PC-3 (cell line): Measurements from ENCODE around the gene AGBL1. TPM values are rescaled to one million over a fixed set of nuclear protein-coding genes. Genes with fewer than 3 reads are reported as not detected.
A peak's percentile ranks its signal among the peaks of the same experiment; 100 is the strongest.
"Not testable (repeated sequence)": the region's sequence is repeated elsewhere in the genome, so short reads cannot be mapped to it uniquely, and the experiment has no call there.

Experiments
- ATAC-seq: fragments of 200-7000 bp; cut with Tn5 transposase; 2 replicates; pipeline ENCODE4 v1.9.1; 2020; ENCODE audit warnings: mild to moderate bottlenecking, moderate library complexity
- BruUV-seq: library from RNA; stranded (reverse); fragments of 400-500 nt; replicated peaks from 2 replicates; lab custom pipeline; 2021; lab: Mats Ljungman, UMichigan
- CTCF ChIA-PET: fragments of 300-600 bp; sonication (Branson Sonifier 250); formaldehyde crosslinking; loops from one replicate; lab custom pipeline; 2022; ENCODE audit warnings: antibody characterized with exemption; lab: Charles Lee
- POLR2A ChIA-PET: fragments of 300-600 bp; sonication (Branson Sonifier 250); formaldehyde crosslinking; loops from one replicate; lab custom pipeline; 2022; ENCODE audit warnings: antibody characterized with exemption; ENCODE audit not compliant: unreplicated experiment; lab: Charles Lee
- DNase-seq: peaks from one replicate; pipeline ENCODE4 v3.0.0-alpha.2; 2015
- H2AFZ ChIP-seq: fragments of 300-600 bp; sonication (generic); 2 replicates; pipeline ENCODE4 v1.6.0; 2016; ENCODE audit warnings: antibody characterized with exemption, low read length
- H3F3A ChIP-seq: fragments of 300-600 bp; sonication (generic); one replicate; pipeline ENCODE4 v1.6.0; 2017; ENCODE audit warnings: antibody characterized with exemption, low read length, control low read depth, mild to moderate bottlenecking; ENCODE audit not compliant: unreplicated experiment
- H3K27ac ChIP-seq: fragments of 300-600 bp; sonication (generic); 2 replicates; pipeline ENCODE4 v1.5.1; 2016; ENCODE audit warnings: mild to moderate bottlenecking, low read length
- H3K27me3 ChIP-seq: fragments of 300-600 bp; sonication (generic); 2 replicates; pipeline ENCODE4 v1.6.1; 2016; ENCODE audit warnings: low read length, mixed read lengths
- H3K36me3 ChIP-seq: fragments of 300-600 bp; sonication (generic); 2 replicates; pipeline ENCODE4 v1.6.1; 2016; ENCODE audit warnings: low read depth, mixed run types, low read length, mixed read lengths
- H3K4me1 ChIP-seq: fragments of 300-600 bp; sonication (generic); 2 replicates; pipeline ENCODE4 v1.5.1; 2016; ENCODE audit warnings: low read length; ENCODE audit not compliant: insufficient read depth
- H3K4me2 ChIP-seq: fragments of 300-600 bp; sonication (generic); 2 replicates; pipeline ENCODE4 v1.6.0; 2016; ENCODE audit warnings: low read length
- H3K4me3 ChIP-seq: fragments of 300-600 bp; sonication (generic); 2 replicates; pipeline ENCODE4 v1.5.1; 2016; ENCODE audit warnings: mild to moderate bottlenecking, low read length, mixed read lengths
- H3K79me2 ChIP-seq: fragments of 300-600 bp; sonication (generic); 2 replicates; pipeline ENCODE4 v1.6.1; 2017; ENCODE audit warnings: low read length, mixed read lengths
- H3K9ac ChIP-seq: fragments of 300-600 bp; sonication (generic); 2 replicates; pipeline ENCODE4 v1.6.0; 2016; ENCODE audit warnings: mild to moderate bottlenecking, low read length
- H3K9me2 ChIP-seq: fragments of 300-600 bp; sonication (generic); replicated peaks from 2 replicates; pipeline ENCODE4 v1.6.1; 2016; ENCODE audit warnings: mixed run types, low read length, mixed read lengths
- H3K9me3 ChIP-seq: fragments of 300-600 bp; sonication (generic); 2 replicates; pipeline ENCODE4 v1.6.1; 2016; ENCODE audit warnings: low read length, mixed read lengths
- H4K20me1 ChIP-seq: fragments of 300-600 bp; sonication (generic); 2 replicates; pipeline ENCODE4 v1.6.1; 2016; ENCODE audit warnings: low read length, mixed read lengths
- EZH2 ChIP-seq: fragments of 300-600 bp; sonication (generic); IDR thresholded peaks from one replicate; pipeline ENCODE4 v1.6.1; 2017; ENCODE audit warnings: antibody characterized with exemption, mild to moderate bottlenecking, low read length; ENCODE audit not compliant: unreplicated experiment
- EZH2phosphoT487 ChIP-seq: fragments of 300-600 bp; sonication (generic); IDR thresholded peaks from 2 replicates; pipeline ENCODE4 v1.6.1; 2018; ENCODE audit warnings: mild to moderate bottlenecking, antibody characterized with exemption, low read length, borderline replicate concordance
- intact Hi-C: fragments of 100-400 bp; cut with micrococcal nuclease; formaldehyde crosslinking; loops from 2 replicates; pipeline ENCODE4 v1.9.0; 2023
- total RNA-seq: library from RNA; depleted of rRNA; stranded (reverse); fragments of >200 nt; gene quantifications from 2 replicates; pipeline ENCODE4 v1.2.3, GENCODE V29; 2014
- TF ChIP-seq, protein P1 (sequence below): fragments of 300-600 bp; sonication (generic); conservative IDR thresholded peaks from 2 replicates; pipeline ENCODE4 v1.5.1; 2017; ENCODE audit warnings: antibody characterized with exemption, low read depth, mild to moderate bottlenecking, low read length

AGBL1 gene
- total RNA-seq, 1 experiment from 2014 or later: not detected

DNA sequence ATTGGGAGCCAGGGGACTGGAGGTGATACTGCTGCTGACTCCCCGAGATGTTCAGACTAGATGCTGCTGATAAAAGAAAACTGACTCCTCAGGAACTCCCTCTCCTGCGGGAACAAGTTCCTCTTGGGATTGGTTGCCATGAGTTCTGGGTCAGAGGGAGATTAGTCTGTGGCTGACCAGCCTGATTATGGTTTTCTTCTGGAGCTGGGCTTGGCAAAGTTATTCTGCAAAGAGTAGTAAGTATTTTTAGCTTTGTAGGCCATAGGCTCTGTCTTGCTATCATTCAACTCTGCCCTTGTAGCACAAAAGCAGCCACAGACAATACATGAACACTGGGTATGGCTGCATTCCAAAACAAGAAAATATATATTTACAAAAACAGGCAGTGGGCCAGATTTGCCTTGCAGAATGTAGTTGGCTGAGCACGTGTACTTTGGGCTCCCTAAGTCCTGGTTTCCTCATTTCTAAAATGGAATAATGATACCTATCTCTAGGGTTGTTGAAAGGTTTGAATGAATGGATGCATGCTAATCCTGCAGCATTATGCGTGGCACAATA lies 796.8 kb downstream of the AGBL1 start:
- intact Hi-C loops: no loop called here
- Histone ChIP-seq H3K27me3 (no peaks in the 10 kb centered on the region), H3K79me2 (no peaks in the 10 kb centered on the region), H3K27ac (no peak overlapping the region), H2AFZ (no peak overlapping the region), H3K4me2 (peak overlapping the region; percentile 13; the same call in 1 of the 2 replicates), H3F3A (no peaks in the 10 kb centered on the region), H3K4me3 (no peak overlapping the region), H3K36me3 (no peaks in the 10 kb centered on the region), H3K9me2 (no peaks in the 10 kb centered on the region), H3K9me3 (no peaks in the 10 kb centered on the region), H3K4me1 (peaks cover 15% of the 10 kb centered on the region), H3K9ac (no peak overlapping the region), H4K20me1 (no peaks in the 10 kb centered on the region)
- POLR2A ChIA-PET: no interaction called here
- DNase-seq: peak; percentile 20
- no TSS peak for BruUV-seq
- CTCF ChIA-PET: no interaction called here
- TF ChIP-seq, protein P1, sequence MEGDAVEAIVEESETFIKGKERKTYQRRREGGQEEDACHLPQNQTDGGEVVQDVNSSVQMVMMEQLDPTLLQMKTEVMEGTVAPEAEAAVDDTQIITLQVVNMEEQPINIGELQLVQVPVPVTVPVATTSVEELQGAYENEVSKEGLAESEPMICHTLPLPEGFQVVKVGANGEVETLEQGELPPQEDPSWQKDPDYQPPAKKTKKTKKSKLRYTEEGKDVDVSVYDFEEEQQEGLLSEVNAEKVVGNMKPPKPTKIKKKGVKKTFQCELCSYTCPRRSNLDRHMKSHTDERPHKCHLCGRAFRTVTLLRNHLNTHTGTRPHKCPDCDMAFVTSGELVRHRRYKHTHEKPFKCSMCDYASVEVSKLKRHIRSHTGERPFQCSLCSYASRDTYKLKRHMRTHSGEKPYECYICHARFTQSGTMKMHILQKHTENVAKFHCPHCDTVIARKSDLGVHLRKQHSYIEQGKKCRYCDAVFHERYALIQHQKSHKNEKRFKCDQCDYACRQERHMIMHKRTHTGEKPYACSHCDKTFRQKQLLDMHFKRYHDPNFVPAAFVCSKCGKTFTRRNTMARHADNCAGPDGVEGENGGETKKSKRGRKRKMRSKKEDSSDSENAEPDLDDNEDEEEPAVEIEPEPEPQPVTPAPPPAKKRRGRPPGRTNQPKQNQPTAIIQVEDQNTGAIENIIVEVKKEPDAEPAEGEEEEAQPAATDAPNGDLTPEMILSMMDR: no peak
- no peak for TF ChIP-seq EZH2phosphoT487
- TF ChIP-seq EZH2: no peak
- ATAC-seq: no peak

DNA sequence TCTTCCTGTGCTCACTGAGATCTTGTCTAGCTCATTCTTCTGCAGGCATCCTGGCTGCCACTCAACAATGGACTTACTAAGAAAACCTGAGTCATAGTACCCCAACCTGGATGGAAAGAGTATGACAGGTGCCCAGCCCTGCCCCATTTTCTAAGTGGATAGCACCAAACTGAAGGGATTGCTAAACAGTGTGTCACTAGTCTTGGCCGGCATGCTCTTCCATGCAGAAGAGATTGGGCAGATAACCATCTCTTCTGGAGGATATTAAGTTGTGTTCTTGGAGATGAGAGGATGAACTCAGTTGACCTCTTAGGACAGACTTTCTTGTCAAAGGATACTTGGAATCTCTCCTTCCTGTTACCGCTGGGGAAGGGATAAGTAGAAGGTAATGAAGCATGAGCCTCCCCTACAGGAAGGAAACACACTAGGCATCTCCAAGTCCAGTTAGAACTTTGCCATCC lies 797.5 kb downstream of the AGBL1 start:
- ChIA-PET CTCF (no interaction called here), POLR2A (no interaction called here)
- no peaks in the 10 kb centered on the region for H3K27me3 ChIP-seq
- H3K27ac ChIP-seq: no peak overlapping the region
- no peak overlapping the region for H2AFZ ChIP-seq
- H3K36me3 ChIP-seq: no peaks in the 10 kb centered on the region
- H3K4me3 ChIP-seq: no peak overlapping the region
- H3K4me2 ChIP-seq: no peak overlapping the region
- ATAC-seq (no peak), DNase-seq (peak; percentile 76)
- TF ChIP-seq, protein P1: peak; percentile 36; the same call in 1 of the 2 replicates
- no peak for TF ChIP-seq EZH2
- peaks cover 15% of the 10 kb centered on the region for H3K4me1 ChIP-seq
- H3K9ac ChIP-seq: no peak overlapping the region
- H4K20me1 ChIP-seq: no peaks in the 10 kb centered on the region
- H3K9me3 ChIP-seq: no peaks in the 10 kb centered on the region
- no TSS peak for BruUV-seq
- intact Hi-C loops: no loop called here
- H3K79me2 ChIP-seq: no peaks in the 10 kb centered on the region
- no peaks in the 10 kb centered on the region for H3K9me2 ChIP-seq
- no peaks in the 10 kb centered on the region for H3F3A ChIP-seq

DNA sequence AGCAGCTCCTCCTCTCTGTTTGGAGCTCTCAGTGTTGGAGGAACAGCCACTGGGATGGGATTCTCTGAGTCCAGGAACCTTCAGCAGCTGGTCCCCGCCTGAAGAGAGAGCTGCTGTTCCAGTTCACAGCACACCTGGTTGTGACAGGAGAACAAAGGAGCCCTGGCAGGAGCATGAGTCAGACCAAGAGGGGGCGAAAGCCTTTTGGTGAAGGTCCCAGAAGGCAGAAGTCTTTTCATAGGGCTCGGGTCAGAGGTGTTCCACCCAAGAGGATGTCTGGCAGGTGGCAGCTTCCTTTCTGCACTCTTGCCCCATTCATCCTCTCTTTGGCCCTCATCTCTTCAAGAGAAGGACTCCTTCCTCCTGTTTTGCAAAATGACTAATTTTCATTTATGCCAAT lies 799.2 kb downstream of the AGBL1 start:
- H3F3A ChIP-seq, POLR2A ChIA-PET, H3K9me2 ChIP-seq, H3K4me3 ChIP-seq, H3K4me2 ChIP-seq, intact Hi-C loops, BruUV-seq, H2AFZ ChIP-seq, H3K9ac ChIP-seq, H3K79me2 ChIP-seq, DNase-seq, H3K27ac ChIP-seq, H3K27me3 ChIP-seq, H3K9me3 ChIP-seq, H4K20me1 ChIP-seq, H3K36me3 ChIP-seq, ATAC-seq, CTCF ChIA-PET: not testable (repeated sequence)
- peaks cover 15% of the 10 kb centered on the region for H3K4me1 ChIP-seq
